Central memory CD4-positive, alpha-beta T cell (primary cell): ENCODE results near the gene ZCCHC13.
A peak's percentile ranks its signal among the peaks of the same experiment; 100 is the strongest.
"Not testable (repeated sequence)": the region's sequence is repeated elsewhere in the genome, so short reads cannot be mapped to it uniquely, and the experiment has no call there.

ENCODE experiments used
- DNase-seq: peaks from one replicate; pipeline ENCODE4 v3.0.0; 2022
- total RNA-seq, 3 experiments: gene quantifications; one replicate each; lab custom pipeline; 2026; lab: John Stamatoyannopoulos, UW

ZCCHC13 gene
- 0 reads per million in 3 experiments for total RNA-seq

- no peak for DNase-seq
Measured at GRCh38 chrX:74304016-74304415, at the start of gene ZCCHC13. TSS of gene ZCCHC13 (plus strand) at chrX:74304180. CDS start at chrX:74304267, 87 bp downstream.

GRCh38 chrX:74258111-74258510, 45.9 kb upstream of the ZCCHC13 start:
- DNase-seq = not testable (repeated sequence)

DNA sequence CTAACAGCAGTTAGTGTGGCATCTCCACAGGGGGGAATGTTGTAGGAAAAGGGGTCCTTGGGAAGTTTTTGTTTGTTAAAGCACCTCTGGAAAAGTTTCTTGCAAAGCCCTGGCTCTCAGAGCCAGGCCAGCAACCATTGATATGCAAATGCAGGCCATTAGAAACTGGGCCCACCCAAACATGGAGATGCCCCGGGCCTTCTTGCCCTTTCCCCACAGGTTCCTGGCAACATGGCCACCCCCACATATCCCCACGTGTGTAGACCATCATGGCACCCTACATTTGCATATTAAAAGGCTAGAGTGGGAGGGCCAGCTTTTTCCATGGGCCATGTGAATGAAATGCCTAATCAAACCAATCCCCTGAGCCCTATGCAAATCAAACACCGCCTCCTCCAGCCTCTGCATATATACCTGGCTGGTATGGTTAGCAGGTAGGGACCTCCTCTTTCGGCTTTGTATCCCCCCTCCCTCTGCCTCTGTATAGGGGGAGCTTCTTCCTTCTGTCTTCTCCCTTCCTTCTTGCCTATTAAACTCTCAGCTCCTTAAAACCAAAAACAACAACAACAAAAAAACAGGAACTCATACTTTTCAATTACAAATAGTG, 44.0 kb upstream of the ZCCHC13 start:
- DNase-seq = no peak

DNA sequence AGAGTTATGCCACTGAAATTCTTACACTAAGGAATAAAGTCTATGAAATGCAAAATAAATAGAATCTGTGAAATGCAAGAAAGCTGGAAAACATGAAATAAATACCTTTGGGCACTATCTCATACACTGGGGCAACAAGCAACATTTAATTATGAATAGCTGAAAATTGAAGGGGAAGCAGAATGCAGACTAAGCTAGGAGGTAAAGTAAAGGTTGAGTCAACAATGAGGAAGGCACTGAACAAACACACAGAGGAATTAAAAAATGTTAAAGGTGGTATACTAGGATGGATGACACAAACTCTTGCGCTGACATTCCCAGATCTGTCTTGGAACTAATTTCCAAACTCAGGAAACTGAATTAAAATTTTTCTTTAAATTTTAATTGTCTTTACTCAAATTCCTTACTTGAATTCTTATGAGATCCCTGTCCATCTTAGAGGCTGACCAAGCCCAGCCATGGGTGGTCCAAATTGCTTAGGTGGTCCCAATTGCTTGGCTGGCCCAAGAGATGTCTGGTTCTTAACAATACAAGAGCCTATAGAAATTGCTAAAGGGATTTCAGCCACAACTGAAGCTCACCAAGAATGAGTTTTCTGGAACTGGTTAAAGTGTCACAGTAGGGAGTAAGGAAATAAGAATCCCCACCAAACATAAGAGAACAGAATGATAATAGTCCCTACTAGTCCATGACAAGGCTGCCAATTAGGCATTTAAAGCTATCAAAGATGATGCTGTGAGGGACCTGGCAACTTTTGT, 41.3 kb upstream of the ZCCHC13 start:
- no peak for DNase-seq

DNA sequence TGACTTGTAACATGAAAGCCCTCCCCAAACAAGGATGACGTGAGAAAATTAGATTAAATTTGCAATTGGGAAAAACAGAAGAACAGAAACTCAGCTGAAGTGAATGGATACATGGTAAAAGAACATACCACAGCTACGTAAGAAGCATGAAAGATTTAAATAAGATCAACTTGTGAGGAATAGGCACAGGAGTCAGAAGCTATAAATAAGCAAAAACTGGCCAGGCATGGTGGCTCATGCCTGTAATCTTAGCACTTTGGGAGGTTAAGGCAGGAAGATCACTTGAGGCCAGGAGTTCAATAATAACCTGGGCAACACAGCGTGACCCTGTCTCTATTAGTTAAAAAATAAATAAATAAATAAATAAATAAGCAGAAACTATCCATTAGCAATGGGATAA, 33.6 kb upstream of the ZCCHC13 start:
- DNase-seq = no peak

DNA sequence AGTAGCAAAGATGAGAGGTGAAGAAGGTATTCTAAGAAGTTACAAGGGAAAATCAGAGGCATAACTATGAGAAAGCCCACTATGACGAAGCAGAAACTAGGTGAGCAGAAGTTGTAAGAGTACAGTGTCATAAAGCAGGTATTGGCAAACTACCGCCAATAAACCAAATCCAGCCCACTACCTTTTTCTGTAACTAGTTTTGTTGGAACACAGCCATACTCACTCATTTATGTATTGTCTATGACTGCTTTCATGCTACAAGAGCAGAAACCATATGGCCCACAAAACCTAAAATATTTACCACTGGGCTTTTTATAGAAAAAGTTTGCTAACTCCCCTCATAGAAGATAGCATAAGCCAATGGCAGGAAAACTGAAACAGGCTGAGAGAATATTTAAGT, 31.8 kb upstream of the ZCCHC13 start:
- DNase-seq = no peak

DNA sequence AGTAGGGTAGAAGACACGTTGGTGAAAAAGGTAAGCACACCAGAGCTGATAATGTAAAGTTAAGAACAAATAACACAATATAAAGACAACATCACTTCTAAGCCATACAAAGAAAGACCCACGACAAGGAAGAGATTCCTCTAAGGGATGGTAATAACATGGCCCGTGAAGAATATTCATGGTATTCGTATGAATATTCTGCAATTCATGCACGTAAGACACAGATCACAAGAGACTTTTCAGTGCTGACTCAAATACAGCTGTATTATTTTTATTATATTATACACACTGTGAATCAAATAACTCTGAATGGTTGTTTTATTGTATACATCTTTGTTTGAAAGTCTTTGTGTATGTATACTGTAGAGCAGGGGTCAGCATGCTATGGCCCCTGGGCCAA, 29.5 kb upstream of the ZCCHC13 start:
- DNase-seq = no peak

GRCh38 chrX:74277320-74277719, 26.7 kb upstream of the ZCCHC13 start:
- DNase-seq = no peak

GRCh38 chrX:74277846-74278245, 26.1 kb upstream of the ZCCHC13 start:
- DNase-seq = no peak

GRCh38 chrX:74280759-74281158, 23.2 kb upstream of the ZCCHC13 start:
- DNase-seq = no peak

DNA sequence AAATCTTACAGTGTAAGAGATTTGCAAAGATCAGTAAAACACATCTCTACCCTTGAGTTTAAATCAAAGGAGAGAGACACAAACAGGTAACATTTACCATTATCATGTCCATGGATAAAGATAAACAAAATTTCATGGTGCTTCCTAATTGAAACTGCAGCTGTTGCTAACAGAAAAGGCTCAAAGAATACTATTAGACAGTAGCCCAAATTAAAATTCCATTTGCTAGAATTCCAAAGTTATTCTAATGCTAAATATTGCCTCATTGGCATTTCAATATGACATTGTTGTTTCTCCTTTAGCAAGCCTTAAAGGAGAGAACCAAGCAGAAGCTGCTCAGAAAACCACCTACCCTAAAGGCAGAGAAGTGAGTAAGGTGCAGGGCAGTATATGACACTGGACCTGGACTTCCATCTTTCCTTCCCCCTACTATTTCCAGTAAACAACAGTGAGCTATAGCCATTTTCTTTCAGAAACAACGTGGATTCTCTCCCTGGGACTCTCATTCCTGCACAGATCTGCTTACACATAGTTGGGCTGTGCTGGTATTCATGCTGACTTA, 19.5 kb upstream of the ZCCHC13 start:
- no peak for DNase-seq

- DNase-seq = no peak
Measured at GRCh38 chrX:74286950-74287740, 16.8 kb upstream of the ZCCHC13 start.

DNA sequence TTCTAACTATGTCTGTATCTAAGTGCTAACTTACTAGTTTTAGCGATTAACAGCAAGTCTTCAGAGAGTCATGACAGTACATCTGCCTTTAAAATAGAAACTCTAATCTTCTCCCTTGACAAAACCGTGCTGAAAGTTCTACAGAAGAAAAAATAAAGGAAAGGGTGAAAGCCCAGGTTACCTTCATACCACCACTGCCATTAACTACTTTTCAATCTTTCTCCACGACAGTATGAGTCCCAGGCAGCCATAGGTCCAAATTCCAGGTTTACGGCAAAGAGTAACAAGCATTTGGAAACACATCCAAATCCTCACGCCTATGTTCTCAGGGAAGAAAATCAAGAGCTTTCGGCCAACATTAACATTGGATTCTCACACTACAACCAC, 12.4 kb upstream of the ZCCHC13 start:
- no peak for DNase-seq

DNA sequence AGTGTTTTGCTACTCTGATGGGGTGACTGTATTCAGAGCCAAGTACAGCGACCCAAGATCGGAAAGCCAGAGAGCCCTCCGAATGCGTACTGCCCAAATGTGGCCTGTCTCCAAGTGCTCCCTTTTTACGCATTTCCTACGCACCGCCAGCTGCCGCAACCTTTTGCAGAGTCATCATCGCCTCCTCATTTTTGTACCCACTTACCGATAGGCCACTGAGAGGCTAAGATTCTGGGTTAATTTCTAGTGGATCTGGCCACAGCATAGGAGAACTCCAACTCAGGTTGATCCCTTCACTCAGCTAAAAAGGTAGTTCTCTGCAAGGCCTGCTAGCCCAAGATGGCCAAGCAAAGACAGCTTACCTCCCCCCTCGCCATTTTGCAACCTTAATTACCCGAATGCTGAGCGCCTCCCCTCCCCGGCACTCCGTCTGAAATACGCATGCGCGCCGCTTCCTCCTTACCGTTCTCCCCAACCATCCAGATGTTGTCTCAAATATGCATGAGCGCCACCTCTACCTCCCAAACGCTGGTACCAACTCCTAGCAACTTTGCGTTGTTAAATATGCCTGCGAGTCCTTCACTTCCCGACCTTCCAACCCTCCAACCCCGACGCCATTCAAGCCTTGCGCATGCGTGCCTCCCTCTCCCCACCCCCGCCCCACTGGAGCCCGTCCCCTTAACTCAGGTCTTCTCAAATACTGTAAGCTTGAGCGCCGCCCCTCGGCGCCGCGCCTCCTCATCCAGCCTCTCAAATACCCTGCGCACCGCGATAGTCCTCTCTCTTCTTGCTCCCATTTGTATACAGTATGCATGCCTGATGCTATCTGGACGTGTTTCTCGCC, 11.8 kb upstream of the ZCCHC13 start:
- peak; percentile 81 for DNase-seq

DNA sequence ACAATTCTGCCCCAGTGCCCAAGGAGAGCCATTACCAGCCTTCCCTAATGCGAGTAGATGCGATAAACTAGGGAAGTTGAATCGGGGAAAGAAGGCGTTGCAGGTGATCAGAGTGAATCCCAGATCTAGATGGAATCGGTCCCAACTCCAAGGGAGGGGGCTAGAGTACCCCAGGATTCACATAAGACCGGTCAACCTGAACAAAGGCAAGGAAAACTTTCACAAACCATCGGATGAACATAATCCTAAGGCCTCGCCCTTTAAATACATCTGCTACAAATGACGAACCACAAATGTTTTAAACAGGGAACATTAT, 11.2 kb upstream of the ZCCHC13 start:
- no peak for DNase-seq

DNA sequence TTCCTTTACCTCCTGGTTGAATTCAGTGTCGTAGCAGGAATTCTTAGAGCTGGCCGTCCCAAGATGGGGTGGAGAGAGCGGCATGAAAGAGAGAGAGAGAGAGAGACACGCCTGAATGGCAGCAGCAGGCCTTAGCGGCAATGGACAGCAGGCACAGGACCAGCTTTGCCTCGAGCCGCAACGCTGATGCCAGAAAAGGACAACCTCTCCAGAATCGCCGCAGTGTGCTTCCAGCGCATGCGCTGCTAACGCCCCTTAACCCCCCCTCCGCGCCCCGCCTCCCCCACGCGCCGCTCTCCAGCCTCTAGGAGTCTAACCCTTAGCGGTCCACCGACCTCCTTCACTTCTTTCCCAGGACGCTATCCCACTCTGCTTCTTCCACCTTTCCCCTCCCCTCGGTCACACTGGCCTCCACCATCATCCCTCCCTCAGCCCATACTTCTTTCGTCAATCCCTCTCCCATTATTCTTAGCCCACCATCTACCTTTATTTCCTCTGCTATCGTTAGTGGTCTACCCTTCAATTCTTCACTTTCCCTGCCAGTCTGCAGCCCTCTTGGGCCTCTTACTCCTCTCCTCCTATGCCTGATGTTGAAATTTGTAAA, 10.5 kb upstream of the ZCCHC13 start:
- peak; percentile 33 for DNase-seq

DNA sequence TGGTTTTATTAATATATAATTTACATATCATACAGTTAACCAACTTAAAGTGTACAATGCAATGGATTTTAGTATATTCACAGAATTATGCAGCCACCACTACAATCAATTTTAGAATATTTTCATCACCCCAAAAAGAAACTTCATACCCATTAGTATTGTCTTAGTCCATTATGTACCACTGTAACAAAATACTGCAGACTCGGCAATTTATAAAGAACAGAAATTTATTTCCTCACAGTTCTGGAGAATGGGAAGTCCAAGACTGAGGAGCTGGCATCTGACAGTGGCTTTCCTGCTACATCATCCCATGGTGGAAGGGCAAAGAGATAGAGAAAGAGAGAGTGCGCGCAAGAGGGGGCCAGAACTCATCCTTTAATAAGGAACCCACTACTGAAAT, 8.9 kb upstream of the ZCCHC13 start:
- DNase-seq = no peak

GRCh38 chrX:74297766-74298165, 6.2 kb upstream of the ZCCHC13 start:
- no peak for DNase-seq

DNA sequence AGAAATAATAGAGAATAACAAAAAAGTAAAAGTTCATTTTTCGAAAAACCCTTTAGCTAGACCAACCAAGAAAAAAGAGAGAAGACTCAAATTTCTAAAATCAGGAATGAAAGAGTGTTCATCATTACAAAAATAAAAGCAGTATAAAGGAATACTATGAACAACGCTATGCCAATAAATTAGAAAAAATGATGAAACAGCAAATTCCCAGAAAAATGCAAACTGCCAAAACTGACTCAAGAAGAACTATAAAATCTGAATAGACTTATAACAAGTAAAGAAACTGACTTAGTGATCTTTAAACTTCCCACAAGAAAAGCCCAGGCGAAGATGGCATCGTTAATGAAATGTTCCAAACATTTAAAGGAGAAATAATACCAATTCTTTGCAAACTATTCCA, 3.1 kb upstream of the ZCCHC13 start:
- no peak for DNase-seq

DNA sequence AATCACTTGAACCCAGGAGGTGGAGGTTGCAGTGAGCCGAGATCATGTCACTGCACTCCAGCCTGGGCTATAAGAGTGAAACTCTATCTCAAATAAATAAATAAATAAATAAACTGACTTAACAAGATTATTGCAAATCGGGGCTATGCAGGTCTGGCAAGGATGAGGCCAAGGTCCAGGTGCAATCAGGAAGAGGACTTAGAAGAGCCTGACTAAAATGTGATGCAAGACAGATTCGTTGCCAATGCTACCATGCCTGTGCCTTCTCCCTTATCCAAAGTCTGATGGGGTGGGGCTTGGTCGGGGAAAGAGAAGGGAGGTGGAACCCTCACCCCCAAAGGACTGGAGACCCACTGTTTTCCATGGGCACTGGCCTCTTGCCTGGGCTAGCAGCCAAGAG, 14.7 kb downstream of the ZCCHC13 start:
- no peak for DNase-seq

GRCh38 chrX:74319321-74319720, 15.3 kb downstream of the ZCCHC13 start:
- DNase-seq = not testable (repeated sequence)

GRCh38 chrX:74321191-74321590, 17.2 kb downstream of the ZCCHC13 start:
- DNase-seq = no peak
